ENCODE results near the gene FOXO3.

The FOXO3 gene

DNA sequence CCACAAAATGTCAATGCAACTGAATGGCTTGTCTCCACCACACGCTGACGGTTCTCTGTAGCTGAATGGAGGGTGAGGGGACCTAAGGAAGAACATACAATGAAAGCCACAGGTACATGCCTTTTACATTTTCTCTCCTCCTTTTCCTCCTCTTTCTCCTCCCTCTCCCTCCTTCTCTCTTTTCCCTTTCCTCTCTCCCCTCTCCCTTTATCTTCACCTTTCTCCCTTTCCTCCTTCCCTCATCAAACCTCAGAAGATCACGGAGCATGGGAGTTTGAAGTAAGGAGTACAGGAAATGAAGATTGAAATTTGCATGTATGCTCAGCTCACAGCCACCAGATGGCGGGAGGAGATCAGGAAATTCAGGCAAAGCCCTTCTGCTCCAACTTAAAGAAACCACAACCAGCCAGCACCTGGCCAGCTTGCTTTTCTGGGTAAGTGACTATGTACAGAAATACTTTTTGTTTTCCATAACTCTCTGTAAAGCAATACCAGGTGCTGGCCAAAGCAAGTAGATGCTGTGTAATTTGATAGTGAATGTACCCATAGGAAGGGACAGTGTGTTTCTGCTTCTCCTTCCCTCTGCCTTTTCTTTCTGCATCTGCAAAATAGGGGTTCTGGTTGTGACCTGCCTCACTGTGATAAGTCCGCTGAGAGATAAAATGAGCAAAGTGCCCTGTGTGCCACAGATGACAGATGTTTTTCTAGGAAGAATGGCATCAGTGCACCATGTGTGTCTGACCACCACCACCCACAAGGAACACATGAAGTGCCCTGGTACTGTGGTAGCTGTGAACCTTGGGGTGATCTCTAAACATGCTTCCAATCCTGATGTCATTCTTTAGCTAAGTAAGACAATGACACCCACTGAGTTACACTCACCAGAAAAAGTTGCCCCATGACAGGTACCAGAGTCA lies 18.6 kb upstream of the FOXO3 start:
- no peaks in the 10 kb centered on the region for H3K36me3 ChIP-seq
- H3K4me1 ChIP-seq (ENCODE audit: control insufficient read depth in 1 of 2, insufficient read depth in 1 of 2, low read depth in 1 of 2, low read length in 1 of 2): peaks cover 3 to 5% of the 10 kb centered on the region in 2 experiments
- no peaks in the 10 kb centered on the region for H3K9me3 ChIP-seq
- no peaks in the 10 kb centered on the region for H3K27me3 ChIP-seq
- TF ChIP-seq, protein P1, sequence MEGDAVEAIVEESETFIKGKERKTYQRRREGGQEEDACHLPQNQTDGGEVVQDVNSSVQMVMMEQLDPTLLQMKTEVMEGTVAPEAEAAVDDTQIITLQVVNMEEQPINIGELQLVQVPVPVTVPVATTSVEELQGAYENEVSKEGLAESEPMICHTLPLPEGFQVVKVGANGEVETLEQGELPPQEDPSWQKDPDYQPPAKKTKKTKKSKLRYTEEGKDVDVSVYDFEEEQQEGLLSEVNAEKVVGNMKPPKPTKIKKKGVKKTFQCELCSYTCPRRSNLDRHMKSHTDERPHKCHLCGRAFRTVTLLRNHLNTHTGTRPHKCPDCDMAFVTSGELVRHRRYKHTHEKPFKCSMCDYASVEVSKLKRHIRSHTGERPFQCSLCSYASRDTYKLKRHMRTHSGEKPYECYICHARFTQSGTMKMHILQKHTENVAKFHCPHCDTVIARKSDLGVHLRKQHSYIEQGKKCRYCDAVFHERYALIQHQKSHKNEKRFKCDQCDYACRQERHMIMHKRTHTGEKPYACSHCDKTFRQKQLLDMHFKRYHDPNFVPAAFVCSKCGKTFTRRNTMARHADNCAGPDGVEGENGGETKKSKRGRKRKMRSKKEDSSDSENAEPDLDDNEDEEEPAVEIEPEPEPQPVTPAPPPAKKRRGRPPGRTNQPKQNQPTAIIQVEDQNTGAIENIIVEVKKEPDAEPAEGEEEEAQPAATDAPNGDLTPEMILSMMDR (IDR thresholded peaks at IDR 0.05): peak; percentile 92
- H3K27ac ChIP-seq: no peak overlapping the region
- H3K4me3 ChIP-seq (ENCODE audit: low read depth in 1 of 2, low read length in 1 of 2): no peak overlapping the region

GRCh38 chr6:108543175-108543940 lies 17.4 kb upstream of the FOXO3 start:
- H3K4me3 ChIP-seq (ENCODE audit: low read depth in 1 of 2, low read length in 1 of 2): no peak overlapping the region
- no peaks in the 10 kb centered on the region for H3K9me3 ChIP-seq
- H3K27me3 ChIP-seq: no peaks in the 10 kb centered on the region
- TF ChIP-seq, protein P1 (IDR thresholded peaks at IDR 0.05): no peak
- H3K27ac ChIP-seq: no peak overlapping the region
- peaks cover 3 to 5% of the 10 kb centered on the region in 2 experiments for H3K4me1 ChIP-seq (ENCODE audit: control insufficient read depth in 1 of 2, insufficient read depth in 1 of 2, low read depth in 1 of 2, low read length in 1 of 2)
- no peaks in the 10 kb centered on the region for H3K36me3 ChIP-seq

- no peaks in the 10 kb centered on the region for H3K27me3 ChIP-seq
- H3K36me3 ChIP-seq: no peaks in the 10 kb centered on the region
- H3K4me1 ChIP-seq (ENCODE audit: control insufficient read depth in 1 of 2, insufficient read depth in 1 of 2, low read depth in 1 of 2, low read length in 1 of 2): peaks cover 3 to 5% of the 10 kb centered on the region in 2 experiments
- no peak overlapping the region for H3K4me3 ChIP-seq (ENCODE audit: low read depth in 1 of 2, low read length in 1 of 2)
- no peaks in the 10 kb centered on the region for H3K9me3 ChIP-seq
- TF ChIP-seq, protein P1 (IDR thresholded peaks at IDR 0.05): no peak
- no peak overlapping the region for H3K27ac ChIP-seq
These were observed 16.1 kb upstream of the FOXO3 start for GRCh38 chr6:108544606-108545005.

DNA sequence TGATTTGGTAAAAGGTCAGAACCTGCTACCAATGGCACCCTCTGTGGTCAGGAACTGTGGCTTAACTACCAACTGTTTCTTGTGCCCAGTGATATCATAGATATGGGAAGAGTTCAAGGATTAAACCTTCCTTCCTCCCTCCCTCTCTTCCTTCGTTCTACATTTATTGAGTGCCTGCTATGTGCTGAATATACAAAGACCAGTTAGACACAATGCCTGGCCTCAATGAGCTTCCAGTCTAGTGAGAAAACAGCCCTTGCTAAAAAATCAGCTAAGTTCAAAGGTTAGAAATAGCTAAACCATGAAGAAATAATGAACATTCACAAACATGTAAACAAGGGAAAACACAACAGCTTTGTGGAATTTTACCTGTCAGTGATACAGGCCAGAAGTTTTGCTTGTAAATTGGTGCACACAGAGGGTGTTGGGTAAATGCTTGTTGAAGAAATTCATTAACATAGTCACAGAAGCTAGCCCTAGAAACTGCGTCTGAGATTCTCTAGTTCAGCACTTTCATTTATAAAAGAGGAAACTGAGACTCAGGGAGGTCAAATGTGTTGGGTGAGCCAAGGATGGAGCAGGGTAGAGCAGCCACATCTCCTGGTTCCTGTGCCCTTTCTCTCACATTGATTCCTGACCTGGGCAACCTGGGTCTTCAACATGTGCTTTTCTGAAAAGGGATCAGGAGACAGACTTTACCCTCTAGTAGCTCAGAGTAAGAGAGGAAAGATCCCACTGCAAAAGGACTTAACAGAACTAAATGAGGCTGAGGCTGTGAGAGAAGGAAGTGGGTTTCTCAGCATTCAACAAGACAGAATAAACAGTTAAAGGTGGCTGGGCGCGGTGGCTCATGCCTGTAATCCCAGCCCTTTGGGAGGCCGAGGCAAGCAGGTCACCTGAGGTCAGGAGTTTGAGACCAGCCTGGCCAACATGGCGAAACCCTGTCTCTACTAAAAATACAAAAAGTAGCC lies 14.4 kb upstream of the FOXO3 start:
- TF ChIP-seq, protein P1 (IDR thresholded peaks at IDR 0.05): no peak
- no peaks in the 10 kb centered on the region for H3K36me3 ChIP-seq
- H3K9me3 ChIP-seq: no peaks in the 10 kb centered on the region
- no peak overlapping the region for H3K4me3 ChIP-seq (ENCODE audit: low read depth in 1 of 2, low read length in 1 of 2)
- no peak overlapping the region for H3K27ac ChIP-seq
- H3K4me1 ChIP-seq (ENCODE audit: control insufficient read depth in 1 of 2, insufficient read depth in 1 of 2, low read depth in 1 of 2, low read length in 1 of 2): peaks cover 3 to 5% of the 10 kb centered on the region in 2 experiments
- no peaks in the 10 kb centered on the region for H3K27me3 ChIP-seq

DNA sequence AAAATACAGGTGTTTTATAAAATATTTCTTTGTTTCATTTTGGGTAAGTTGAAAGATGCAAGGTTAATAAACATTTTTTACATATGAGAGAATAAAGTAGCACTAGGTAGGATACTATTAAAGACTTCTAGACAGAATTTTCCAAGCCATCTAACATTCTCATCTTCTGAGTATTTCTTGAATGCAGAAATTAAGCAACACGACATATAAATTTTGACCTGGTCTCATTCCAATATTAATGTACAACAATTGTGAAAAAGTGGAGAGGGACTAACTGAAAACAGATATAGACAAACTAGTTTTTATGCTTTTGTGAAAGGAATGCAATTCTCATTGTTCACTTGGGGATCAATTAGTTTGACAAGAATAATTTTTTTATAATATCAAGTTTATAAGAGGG lies 11.5 kb upstream of the FOXO3 start:
- no peak overlapping the region for H3K27ac ChIP-seq
- H3K36me3 ChIP-seq: no peaks in the 10 kb centered on the region
- no peaks in the 10 kb centered on the region for H3K4me1 ChIP-seq (ENCODE audit: control insufficient read depth in 1 of 2, insufficient read depth in 1 of 2, low read depth in 1 of 2, low read length in 1 of 2)
- no peaks in the 10 kb centered on the region for H3K27me3 ChIP-seq
- no peak overlapping the region for H3K4me3 ChIP-seq (ENCODE audit: low read depth in 1 of 2, low read length in 1 of 2)
- TF ChIP-seq, protein P1 (IDR thresholded peaks at IDR 0.05): no peak
- H3K9me3 ChIP-seq: no peaks in the 10 kb centered on the region

Measured in neutrophil (primary cell).